GM12878 (cell line): ENCODE results near the gene ANKS1A. TPM values are rescaled to one million over a fixed set of nuclear protein-coding genes. Genes with fewer than 3 reads are reported as not detected.
A peak's percentile ranks its signal among the peaks of the same experiment; 100 is the strongest.
"Not testable (repeated sequence)": the region's sequence is repeated elsewhere in the genome, so short reads cannot be mapped to it uniquely, and the experiment has no call there.

ENCODE experiments used
- ATAC-seq: fragments of 200-7000 bp; cut with Tn5 transposase; 3 replicates; pipeline ENCODE4 v1.9.1; 2020; ENCODE audit warnings: mild to moderate bottlenecking, moderate library complexity
- BruUV-seq: library from RNA; stranded (reverse); fragments of 400-500 nt; replicated peaks from 2 replicates; lab custom pipeline; 2021; lab: Mats Ljungman, UMichigan
- CTCF ChIA-PET: fragments of 300-600 bp; sonication (Branson Sonifier 250); formaldehyde crosslinking; extraction: SDS; loops from one replicate; lab custom pipeline; 2021; ENCODE audit warnings: inconsistent platforms; lab: Yijun Ruan, JAX
- POLR2A ChIA-PET: fragments of 350-600 bp; formaldehyde crosslinking; extraction: SDS; loops from one replicate; lab custom pipeline; 2021; ENCODE audit warnings: inconsistent platforms; lab: Charles Lee
- RAD21 ChIA-PET: fragments of 300-600 bp; sonication (Branson Sonifier 250); formaldehyde crosslinking; loops from one replicate; lab custom pipeline; 2023; ENCODE audit warnings: antibody characterized with exemption; ENCODE audit not compliant: unreplicated experiment; lab: Charles Lee
- SMC1A ChIA-PET: fragments of 300-600 bp; sonication (Branson Sonifier 250); formaldehyde crosslinking; loops from one replicate; lab custom pipeline; 2023; ENCODE audit not compliant: unreplicated experiment, uncharacterized antibody; lab: Charles Lee
- DNase-seq: peaks from one replicate; pipeline ENCODE4 v3.0.0-alpha.2; 2011; ENCODE audit warnings: low read depth, low spot score
- FAIRE-seq: peaks from 3 replicates; lab custom pipeline; 2011; peaks lifted over from hg19 to GRCh38; lab: Jason Lieb, UNC
- H2AFZ ChIP-seq: 2 replicates; pipeline ENCODE4 v1.6.0; 2011; ENCODE audit warnings: low read depth, low read length, control low read depth; ENCODE audit not compliant: control insufficient read depth
- H3K27ac ChIP-seq: 2 replicates; pipeline ENCODE4 v1.5.1; 2011; ENCODE audit warnings: control low read depth; ENCODE audit not compliant: control insufficient read depth, insufficient read depth
- H3K27me3 ChIP-seq, 2 experiments: replicated peaks in 1 of 2; 2 replicates each; pipeline versions ENCODE4 v1.6.0 to v1.6.1; 2011; ENCODE audit warnings: low read length in 1 of 2; ENCODE audit not compliant: control insufficient read depth in 2 of 2, insufficient read depth in 2 of 2
- H3K36me3 ChIP-seq, 2 experiments: 2 replicates each; pipeline ENCODE4 v1.5.1; 2011; ENCODE audit warnings: low read length in 1 of 2; ENCODE audit not compliant: control insufficient read depth in 2 of 2, insufficient read depth in 2 of 2
- H3K4me1 ChIP-seq: 2 replicates; pipeline ENCODE4 v1.6.1; 2011; ENCODE audit warnings: mild to moderate bottlenecking, low read length, moderate library complexity, mixed read lengths; ENCODE audit not compliant: control insufficient read depth, insufficient read depth
- H3K4me2 ChIP-seq: 2 replicates; pipeline ENCODE4 v1.6.0; 2011; ENCODE audit warnings: control low read depth; ENCODE audit not compliant: control insufficient read depth, insufficient read depth
- H3K4me3 ChIP-seq: fragments of 200-600 bp; sonication (generic); 2 replicates; pipeline ENCODE4 v1.5.1; 2016
- H3K79me2 ChIP-seq: 2 replicates; pipeline ENCODE4 v1.6.0; 2011; ENCODE audit warnings: low read length; ENCODE audit not compliant: control insufficient read depth, insufficient read depth
- H3K9ac ChIP-seq: 2 replicates; pipeline ENCODE4 v1.8.0; 2011; ENCODE audit warnings: low read length, control low read depth, mixed read lengths; ENCODE audit not compliant: control insufficient read depth, insufficient read depth
- H3K9me3 ChIP-seq: replicated peaks from 3 replicates; pipeline ENCODE4 v1.5.1; 2011; ENCODE audit warnings: mild to moderate bottlenecking, low read length; ENCODE audit not compliant: control insufficient read depth, insufficient read depth
- H4K20me1 ChIP-seq: 2 replicates; pipeline ENCODE4 v1.6.0; 2011; ENCODE audit not compliant: control insufficient read depth, insufficient read depth
- BACH1 ChIP-seq: fragments of 450-650 bp; IDR thresholded peaks from 2 replicates; pipeline ENCODE4 v1.6.1; 2017; ENCODE audit warnings: mild to moderate bottlenecking, borderline replicate concordance
- BHLHE40 ChIP-seq, 2 experiments: fragments of 450-650 bp in 1 of 2; IDR thresholded peaks; 2 replicates each; pipeline ENCODE4 v1.6.1; 2011 to 2017; ENCODE audit warnings: low read depth in 2 of 2, borderline replicate concordance in 1 of 2, improper control_type of control experiment in 1 of 2, low read length in 1 of 2, mild to moderate bottlenecking in 1 of 2
- POLR2AphosphoS5 ChIP-seq: IDR thresholded peaks from 2 replicates; pipeline ENCODE4 v1.6.1; 2011; ENCODE audit warnings: mild to moderate bottlenecking, low read length, inconsistent platforms
- RAD51 ChIP-seq: fragments of 450-650 bp; IDR thresholded peaks from 2 replicates; pipeline ENCODE4 v1.6.1; 2016; ENCODE audit warnings: moderate library complexity, mild to moderate bottlenecking, inconsistent platforms
- RELA ChIP-seq: fragments of 450-650 bp; IDR thresholded peaks from 2 replicates; pipeline ENCODE4 v1.8.0; 2014; ENCODE audit warnings: borderline replicate concordance; ENCODE audit not compliant: partially characterized antibody
- WGBS: methylation state at CpG from one replicate; pipeline ENCODE4 v1.1.6; 2016; ENCODE audit warnings: low lambda C conversion rate; ENCODE audit not compliant: insufficient replicate concordance, insufficient coverage; ENCODE audit errors: missing lambda C conversion rate; 5-methylcytosine and 5-hydroxymethylcytosine counted together
- in situ Hi-C: fragments of 300-500 bp; cut with MboI; formaldehyde crosslinking; loops from 9 replicates; pipeline ENCODE4 v1.14.3; 2018; ENCODE audit warnings: mixed read lengths
- intact Hi-C: fragments of 100-400 bp; cut with micrococcal nuclease; formaldehyde crosslinking; loops from one replicate; pipeline ENCODE4 v1.14.2; 2022; ENCODE audit not compliant: unreplicated experiment
- polyA plus RNA-seq, 11 experiments: library from polyadenylated mRNA; depleted of rRNA in 4 of 11; unstranded in 6 of 11; stranded (reverse) in 5 of 11; fragments of >200 nt; fragmentation: Nextera tagmentation in 4 of 11; fragmentation: Illumina TruSeq in 1 of 11; extraction: Ambion mirVana in 4 of 11; extraction: Trizol in 1 of 11; gene quantifications; 1 replicate in 1 of 11; 2 replicates in 10 of 11; pipeline versions ENCODE4 v1.2.1 to v1.2.3, GENCODE V29; 2011 to 2016; ENCODE audit warnings: inconsistent platforms in 2 of 11, missing spikeins in 2 of 11, low read depth in 1 of 11
- total RNA-seq, 4 experiments: library from RNA; depleted of rRNA in 3 of 4; stranded (reverse); fragments of >200 nt in 3 of 4; fragmentation: Illumina TruSeq in 1 of 4; extraction: Trizol in 1 of 4; gene quantifications; 2 replicates each; pipeline versions ENCODE4 v1.2.1 to v1.2.3, GENCODE V29; 2013 to 2021
- TF ChIP-seq, protein P1 (sequence below): fragments of 450-650 bp; IDR thresholded peaks from 2 replicates; pipeline ENCODE4 v1.6.1; 2017; ENCODE audit warnings: mild to moderate bottlenecking, moderate library complexity
- TF ChIP-seq, protein P2 (sequence below): fragments of 450-650 bp; IDR thresholded peaks from 2 replicates; pipeline ENCODE4 v1.6.1; 2016; ENCODE audit warnings: mild to moderate bottlenecking
- TF ChIP-seq, protein P3 (sequence below): fragments of 450-650 bp; IDR thresholded peaks from 2 replicates; pipeline ENCODE4 v1.6.1; 2017; ENCODE audit warnings: low read depth, mild to moderate bottlenecking, moderate library complexity

The ANKS1A gene
- total and polyA plus RNA-seq, 10 of the 15 experiments (the other 5 are each of a cell fraction or from before 2014, with no cell fraction given), result 0.60 to 7.0 (median 3.0) TPM

DNA sequence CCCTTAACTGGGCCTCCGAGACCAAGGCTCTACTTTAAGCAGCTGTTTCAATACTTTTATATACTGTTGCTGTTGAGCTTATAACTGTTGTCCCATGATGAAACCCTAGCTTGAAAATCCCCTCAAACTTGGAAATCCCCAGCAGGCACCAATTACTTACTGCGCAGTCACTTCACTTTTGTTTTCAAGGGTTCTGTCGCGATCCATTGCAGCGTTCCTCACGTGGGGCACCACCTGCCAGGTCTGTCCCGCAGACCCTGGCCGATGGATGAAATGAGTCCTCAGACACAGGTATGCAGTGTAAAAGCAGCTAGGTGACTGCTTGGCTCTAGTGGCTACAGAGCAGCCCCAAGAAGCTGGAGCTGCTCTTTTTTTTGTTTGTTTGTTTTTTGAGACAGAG, 218.2 kb downstream of the ANKS1A start:
- Histone ChIP-seq H3K4me2 (peak overlapping the region; percentile 27; the same call in 1 of the 2 replicates), H3K27ac (peak overlapping the region; percentile 28; the same call in 1 of the 2 replicates)
- 54% methylated on average over 8 of the region's 8 CpGs for WGBS
- ChIA-PET CTCF (interaction anchor here (0.6 to 2.2 kb wide), 6 partner anchors 9 to 444 kb away, joined by 3 to 8 read pairs (median 4); no protein-coding TSS in a partner anchor), SMC1A (interaction anchor here (0.7 to 1.4 kb wide), 5 partner anchors 9 to 506 kb away, joined by 3 to 9 read pairs (median 3); no protein-coding TSS in a partner anchor), POLR2A (interaction anchor here (0.6 to 1.1 kb wide), 3 partner anchors 9 to 413 kb away, joined by 3 to 4 read pairs (median 4); no protein-coding TSS in a partner anchor)
- H3K4me1 ChIP-seq, H4K20me1 ChIP-seq, intact Hi-C loops, BruUV-seq, H3K4me3 ChIP-seq, in situ Hi-C loops, H3K9me3 ChIP-seq, H3K27me3 ChIP-seq: not testable (repeated sequence)
- FAIRE-seq, result peak; percentile 92
- DNase-seq, result peak; percentile 15
- peak; percentile 63 for TF ChIP-seq RELA
- TF ChIP-seq RAD51, result peak; percentile 53
- 0 out of 2 replicates have a peak, but pooled peaks have one; percentile 34 for TF ChIP-seq BACH1
- TF ChIP-seq, protein P1, sequence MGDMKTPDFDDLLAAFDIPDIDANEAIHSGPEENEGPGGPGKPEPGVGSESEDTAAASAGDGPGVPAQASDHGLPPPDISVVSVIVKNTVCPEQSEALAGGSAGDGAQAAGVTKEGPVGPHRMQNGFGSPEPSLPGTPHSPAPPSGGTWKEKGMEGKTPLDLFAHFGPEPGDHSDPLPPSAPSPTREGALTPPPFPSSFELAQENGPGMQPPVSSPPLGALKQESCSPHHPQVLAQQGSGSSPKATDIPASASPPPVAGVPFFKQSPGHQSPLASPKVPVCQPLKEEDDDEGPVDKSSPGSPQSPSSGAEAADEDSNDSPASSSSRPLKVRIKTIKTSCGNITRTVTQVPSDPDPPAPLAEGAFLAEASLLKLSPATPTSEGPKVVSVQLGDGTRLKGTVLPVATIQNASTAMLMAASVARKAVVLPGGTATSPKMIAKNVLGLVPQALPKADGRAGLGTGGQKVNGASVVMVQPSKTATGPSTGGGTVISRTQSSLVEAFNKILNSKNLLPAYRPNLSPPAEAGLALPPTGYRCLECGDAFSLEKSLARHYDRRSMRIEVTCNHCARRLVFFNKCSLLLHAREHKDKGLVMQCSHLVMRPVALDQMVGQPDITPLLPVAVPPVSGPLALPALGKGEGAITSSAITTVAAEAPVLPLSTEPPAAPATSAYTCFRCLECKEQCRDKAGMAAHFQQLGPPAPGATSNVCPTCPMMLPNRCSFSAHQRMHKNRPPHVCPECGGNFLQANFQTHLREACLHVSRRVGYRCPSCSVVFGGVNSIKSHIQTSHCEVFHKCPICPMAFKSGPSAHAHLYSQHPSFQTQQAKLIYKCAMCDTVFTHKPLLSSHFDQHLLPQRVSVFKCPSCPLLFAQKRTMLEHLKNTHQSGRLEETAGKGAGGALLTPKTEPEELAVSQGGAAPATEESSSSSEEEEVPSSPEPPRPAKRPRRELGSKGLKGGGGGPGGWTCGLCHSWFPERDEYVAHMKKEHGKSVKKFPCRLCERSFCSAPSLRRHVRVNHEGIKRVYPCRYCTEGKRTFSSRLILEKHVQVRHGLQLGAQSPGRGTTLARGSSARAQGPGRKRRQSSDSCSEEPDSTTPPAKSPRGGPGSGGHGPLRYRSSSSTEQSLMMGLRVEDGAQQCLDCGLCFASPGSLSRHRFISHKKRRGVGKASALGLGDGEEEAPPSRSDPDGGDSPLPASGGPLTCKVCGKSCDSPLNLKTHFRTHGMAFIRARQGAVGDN, result 0 out of 2 replicates have a peak, but pooled peaks have one; percentile 24
- TF ChIP-seq, protein P2, sequence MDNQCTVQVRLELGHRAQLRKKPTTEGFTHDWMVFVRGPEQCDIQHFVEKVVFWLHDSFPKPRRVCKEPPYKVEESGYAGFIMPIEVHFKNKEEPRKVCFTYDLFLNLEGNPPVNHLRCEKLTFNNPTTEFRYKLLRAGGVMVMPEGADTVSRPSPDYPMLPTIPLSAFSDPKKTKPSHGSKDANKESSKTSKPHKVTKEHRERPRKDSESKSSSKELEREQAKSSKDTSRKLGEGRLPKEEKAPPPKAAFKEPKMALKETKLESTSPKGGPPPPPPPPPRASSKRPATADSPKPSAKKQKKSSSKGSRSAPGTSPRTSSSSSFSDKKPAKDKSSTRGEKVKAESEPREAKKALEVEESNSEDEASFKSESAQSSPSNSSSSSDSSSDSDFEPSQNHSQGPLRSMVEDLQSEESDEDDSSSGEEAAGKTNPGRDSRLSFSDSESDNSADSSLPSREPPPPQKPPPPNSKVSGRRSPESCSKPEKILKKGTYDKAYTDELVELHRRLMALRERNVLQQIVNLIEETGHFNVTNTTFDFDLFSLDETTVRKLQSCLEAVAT, result peak; percentile 75
- peak in 1 of 2 experiments; percentile 67; a peak in 2 of 4 replicates for TF ChIP-seq BHLHE40 (IDR thresholded peaks at IDR 0.05; ENCODE audit: borderline replicate concordance in 1 of 2, low read depth in 2 of 2, low read length in 1 of 2)
- TF ChIP-seq POLR2AphosphoS5, result 0 out of 2 replicates have a peak, but pooled peaks have one; percentile 19
- TF ChIP-seq, protein P3, sequence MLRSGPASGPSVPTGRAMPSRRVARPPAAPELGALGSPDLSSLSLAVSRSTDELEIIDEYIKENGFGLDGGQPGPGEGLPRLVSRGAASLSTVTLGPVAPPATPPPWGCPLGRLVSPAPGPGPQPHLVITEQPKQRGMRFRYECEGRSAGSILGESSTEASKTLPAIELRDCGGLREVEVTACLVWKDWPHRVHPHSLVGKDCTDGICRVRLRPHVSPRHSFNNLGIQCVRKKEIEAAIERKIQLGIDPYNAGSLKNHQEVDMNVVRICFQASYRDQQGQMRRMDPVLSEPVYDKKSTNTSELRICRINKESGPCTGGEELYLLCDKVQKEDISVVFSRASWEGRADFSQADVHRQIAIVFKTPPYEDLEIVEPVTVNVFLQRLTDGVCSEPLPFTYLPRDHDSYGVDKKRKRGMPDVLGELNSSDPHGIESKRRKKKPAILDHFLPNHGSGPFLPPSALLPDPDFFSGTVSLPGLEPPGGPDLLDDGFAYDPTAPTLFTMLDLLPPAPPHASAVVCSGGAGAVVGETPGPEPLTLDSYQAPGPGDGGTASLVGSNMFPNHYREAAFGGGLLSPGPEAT, result peak; percentile 88
- TF ChIP-seq, all 136 proteins: peak for 8; not testable (repeated sequence) for 128
- peak overlapping the region; percentile 70 for H2AFZ ChIP-seq
- H3K9ac ChIP-seq, H3K79me2 ChIP-seq, H3K36me3 ChIP-seq: not testable (repeated sequence)
- RAD21 ChIA-PET, result interaction anchor here (1.8 to 2.3 kb wide), 2 partner anchors 32 to 120 kb away, joined by 5 to 7 read pairs; no protein-coding TSS in a partner anchor
- ATAC-seq, result peak; percentile 89
